Left colon (tissue), 2 donors: ENCODE data around the gene GSG1L2. TPM values are rescaled to one million over a fixed set of nuclear protein-coding genes. Genes with fewer than 3 reads are reported as not detected.

Experiments
- ATAC-seq: fragments of 200-7000 bp; cut with Tn5 transposase; one replicate; pipeline ENCODE4 v1.9.1; 2020; ENCODE audit warnings: mild to moderate bottlenecking, moderate library complexity
- DNase-seq, 2 donors: peaks; one replicate each; pipeline ENCODE4 v3.0.0-alpha.2; 2020
- intact Hi-C, 2 donors: fragments of 100-400 bp; cut with DNase I in 1 of 2; cut with micrococcal nuclease in 1 of 2; formaldehyde crosslinking; loops; one replicate each; pipeline versions ENCODE4 v1.11.2 to v1.14.0; 2022; cut with DNase I, micrococcal nuclease
- total RNA-seq, 2 donors: library from RNA; stranded (reverse); fragmentation: NEBNext Ultra II Directional; extraction: Animal tissue kit (Norgen Biotek cat#: 25700); gene quantifications; one replicate each; pipeline ENCODE4 v1.2.1, GENCODE V29; 2021
- donor health status: DM: no; HTN: no; CAD: no.
- donor health status: DM: yes; HTN: yes; CAD: no.

The GSG1L2 gene
- total RNA-seq, 2 donors from 2014 or later = not detected

DNA sequence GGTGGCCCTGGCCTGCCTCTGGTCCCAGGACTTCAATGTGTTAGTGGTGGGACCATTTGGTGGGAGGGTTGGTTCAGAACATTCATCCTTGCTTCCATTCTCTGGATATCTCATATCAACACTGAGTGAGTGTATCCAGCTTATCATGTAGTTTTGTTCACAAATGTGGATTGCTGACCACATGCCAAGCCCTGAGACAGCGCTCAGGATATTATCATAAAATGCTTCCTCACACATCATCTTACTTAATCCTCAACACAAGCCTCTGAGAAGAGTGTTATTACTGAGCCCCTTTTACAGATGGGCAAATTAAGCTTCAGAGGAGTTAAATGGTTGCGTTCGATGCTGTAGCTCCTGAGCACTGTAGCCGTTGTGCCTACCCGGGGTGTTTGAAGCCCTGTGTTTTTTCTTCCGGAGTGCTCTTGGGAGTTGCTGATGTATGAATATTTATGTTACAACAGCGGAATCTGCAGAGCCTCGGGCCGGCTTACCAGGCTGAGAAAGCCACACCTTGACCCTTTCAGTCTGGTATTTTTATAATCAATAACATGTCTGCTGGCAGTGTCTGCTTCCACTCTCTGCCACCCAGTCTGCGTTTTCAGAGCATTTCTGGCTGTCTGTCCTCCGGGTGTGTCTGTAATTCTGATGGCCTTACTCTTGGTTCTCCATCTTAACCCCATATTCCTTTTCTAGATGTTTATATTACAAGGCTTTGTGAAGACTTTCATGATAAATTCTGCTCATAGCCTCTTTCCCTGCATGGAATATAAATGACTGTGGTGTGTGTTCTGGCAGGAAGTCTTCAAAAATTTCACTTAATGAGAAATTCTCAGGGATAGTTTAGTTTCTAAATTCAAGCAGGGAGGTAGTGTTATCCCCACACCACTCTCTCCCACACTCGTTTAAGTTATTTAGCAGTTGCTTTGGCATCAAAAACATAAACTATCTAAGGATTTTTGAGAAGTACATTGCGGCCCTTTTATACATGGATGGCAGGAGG, 6.7 kb upstream of the GSG1L2 start:
- intact Hi-C loops = no loop called here
- ATAC-seq = no peak
- DNase-seq = no peak

DNA sequence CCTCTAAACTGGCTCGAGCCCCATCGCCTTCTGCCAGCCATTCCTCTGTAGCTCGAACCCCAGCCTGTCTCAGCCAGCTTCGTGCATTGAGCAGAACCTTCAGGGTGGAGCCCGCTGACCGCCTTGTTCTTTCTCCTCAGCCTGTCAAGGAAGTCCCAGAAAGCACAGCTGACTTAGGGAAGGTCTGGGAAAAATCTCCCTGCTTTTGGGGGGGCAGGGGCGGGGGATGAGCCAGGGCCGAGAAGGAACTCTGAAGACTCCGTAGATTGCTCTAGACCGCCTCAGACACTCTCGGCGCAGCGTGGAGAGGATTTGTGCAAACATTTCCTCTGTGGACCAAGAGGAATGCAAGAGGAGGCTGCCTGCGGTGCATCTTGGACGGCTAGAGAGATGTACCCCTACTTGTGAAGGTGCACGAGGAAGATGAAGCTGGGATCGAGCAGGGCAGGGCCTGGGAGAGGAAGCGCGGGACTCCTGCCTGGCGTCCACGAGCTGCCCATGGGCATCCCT, 3.8 kb upstream of the GSG1L2 start, which contains the start of gene GLP2R:
Gene GLP2R (plus strand): TSS at position 284 of the 510 bp plus-strand sequence. CDS start 140 bp downstream, at position 424.
- no peak for DNase-seq
- ATAC-seq = no peak

GRCh38 chr17:9824797-9825338, 3.0 kb upstream of the GSG1L2 start:
- DNase-seq (no peak), ATAC-seq (no peak)
- intact Hi-C loops = no loop called here

More for the DNA sequence above, 3.8 kb upstream of the GSG1L2 start, which contains the start of gene GLP2R:
- intact Hi-C loops = no loop called here

- intact Hi-C loops = no loop called here
- no peak for ATAC-seq
- no peak for DNase-seq
These were observed 2.2 kb upstream of the GSG1L2 start for GRCh38 chr17:9824094-9824493.

DNA sequence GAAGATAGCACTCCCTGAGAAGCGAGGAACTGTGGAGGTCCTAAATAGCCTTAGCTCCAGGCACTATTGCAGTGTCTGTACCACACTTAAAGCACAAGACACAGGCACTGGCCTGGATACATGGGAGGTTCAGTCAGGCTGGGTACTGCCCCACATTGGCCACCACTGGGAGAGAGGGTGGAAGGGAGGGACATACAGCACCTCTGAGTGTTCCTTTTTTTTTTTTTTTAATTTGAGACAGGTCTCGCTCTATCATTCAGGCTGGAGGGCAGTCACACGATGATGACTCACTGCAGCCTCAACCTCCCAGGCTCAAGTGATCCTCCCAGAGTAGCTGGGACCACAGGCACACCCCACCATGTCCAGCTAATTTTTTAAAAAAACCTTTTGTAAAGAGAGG, 1.4 kb downstream of the GSG1L2 start:
- ATAC-seq = no peak
- no peak for DNase-seq
- intact Hi-C loops = no loop called here

- intact Hi-C loops = no loop called here
- DNase-seq (no peak), ATAC-seq (no peak)
These were observed 3.1 kb downstream of the GSG1L2 start for GRCh38 chr17:9818760-9819159.

DNA sequence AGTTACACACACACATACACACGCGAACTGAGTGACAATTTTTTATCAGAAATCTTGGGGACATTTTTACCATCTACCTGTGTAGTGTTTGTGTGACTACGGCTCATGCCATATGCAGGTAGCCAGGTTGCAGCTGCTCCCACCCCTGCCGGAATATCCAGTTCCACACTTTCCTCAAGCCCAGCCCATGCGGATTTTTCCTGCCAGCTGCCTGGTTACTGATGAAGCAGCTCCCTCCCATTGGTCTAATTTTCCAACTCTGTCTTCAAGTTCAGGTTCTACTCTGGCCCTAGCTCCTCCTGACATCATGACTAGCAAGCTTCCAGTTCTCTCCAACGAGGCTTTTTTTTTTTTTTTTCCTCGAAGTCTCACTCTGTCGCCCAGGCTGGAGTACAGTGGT, 4.8 kb downstream of the GSG1L2 start:
- intact Hi-C loops = no loop called here
- ATAC-seq = peak; percentile 56
- no peak for DNase-seq

GRCh38 chr17:9816472-9816871, 5.4 kb downstream of the GSG1L2 start:
- ATAC-seq (no peak), DNase-seq (no peak)
- intact Hi-C loops = no loop called here

GRCh38 chr17:9814337-9814945, 7.4 kb downstream of the GSG1L2 start:
- ATAC-seq (no peak), DNase-seq (no peak)
- intact Hi-C loops = no loop called here

DNA sequence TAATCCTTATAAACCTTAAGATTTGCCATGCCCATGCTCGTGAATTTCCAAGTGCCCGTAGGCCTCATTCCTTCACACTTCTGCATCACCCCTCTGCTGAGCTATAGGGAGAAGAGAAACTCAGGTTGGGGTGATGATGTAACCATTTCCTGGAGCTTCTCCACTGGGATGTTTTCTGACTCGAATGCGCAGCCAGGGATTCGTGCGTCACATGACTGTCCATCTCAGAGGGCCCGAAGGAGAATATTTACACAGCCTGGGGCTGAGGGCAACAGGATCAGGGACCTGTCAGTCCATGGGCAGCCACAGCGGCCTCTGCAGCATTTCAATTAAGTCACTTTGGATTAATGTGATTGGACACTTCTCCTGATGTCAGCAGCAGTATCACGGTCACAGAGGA, 8.7 kb downstream of the GSG1L2 start:
- DNase-seq (no peak), ATAC-seq (no peak)
- intact Hi-C loops = no loop called here

DNA sequence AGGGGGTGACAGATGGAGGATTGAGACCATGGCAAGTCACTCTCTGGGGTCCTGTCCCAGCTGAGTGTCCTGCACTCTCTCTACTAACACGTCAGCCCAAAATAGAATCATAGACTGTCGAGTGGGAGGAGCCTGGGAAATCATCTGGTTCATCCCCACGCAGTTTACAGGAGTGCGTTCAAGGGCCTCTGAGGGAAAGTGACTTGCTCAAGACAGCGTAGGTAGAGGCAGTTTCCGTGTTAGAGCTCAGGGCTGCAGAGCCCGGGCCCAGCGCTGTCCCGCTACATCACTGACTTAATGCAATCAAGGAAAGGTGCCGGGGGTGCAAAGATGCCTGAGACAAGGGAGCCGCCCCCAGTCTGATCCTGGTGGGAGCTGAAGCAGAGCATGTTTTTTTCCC, 10.3 kb downstream of the GSG1L2 start:
- DNase-seq (no peak), ATAC-seq (no peak)
- intact Hi-C loops = no loop called here

- intact Hi-C loops = no loop called here
- ATAC-seq = no peak
- no peak for DNase-seq
These were observed 10.8 kb downstream of the GSG1L2 start for GRCh38 chr17:9811086-9811485.

DNA sequence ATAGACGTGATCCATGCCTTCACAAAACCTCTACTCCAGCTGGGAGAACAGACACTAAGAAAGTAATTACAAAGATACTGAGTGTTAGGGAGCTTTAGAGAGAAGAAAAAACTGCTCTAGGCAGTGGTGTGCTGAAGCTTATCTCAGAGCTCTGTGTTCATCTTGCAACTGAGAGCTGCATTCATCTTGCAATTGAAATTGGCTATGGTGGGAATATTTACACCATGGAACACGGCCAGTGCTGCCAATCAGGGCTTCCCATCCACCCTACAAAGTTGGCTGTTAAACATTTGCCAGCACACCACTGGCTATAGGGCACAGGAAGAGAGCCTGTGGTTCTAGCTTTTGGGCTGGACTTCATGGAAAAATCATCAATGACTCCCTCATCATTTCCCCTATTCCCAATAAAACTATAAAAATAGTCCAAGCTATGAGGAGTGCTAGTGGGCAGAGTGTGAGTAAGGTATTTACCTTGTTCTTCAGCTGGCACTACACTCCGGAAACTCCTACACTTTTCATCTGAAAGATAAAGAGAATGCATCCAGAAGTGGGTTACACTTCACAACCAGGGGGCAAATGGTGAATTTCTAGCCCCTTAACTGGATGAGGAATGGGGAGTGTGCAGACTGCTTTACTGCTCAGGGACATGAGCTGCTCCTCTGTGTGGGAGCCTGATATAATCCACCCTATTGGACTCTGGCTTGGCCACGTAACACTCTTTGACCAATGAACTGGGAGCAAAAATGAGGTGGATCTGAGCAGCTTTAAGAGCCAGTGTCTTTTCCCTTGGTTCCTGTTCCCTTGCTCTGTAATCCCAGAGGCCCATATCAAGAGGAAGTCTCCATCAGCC, 11.6 kb downstream of the GSG1L2 start:
- ATAC-seq (no peak), DNase-seq (no peak)
- intact Hi-C loops = no loop called here

DNA sequence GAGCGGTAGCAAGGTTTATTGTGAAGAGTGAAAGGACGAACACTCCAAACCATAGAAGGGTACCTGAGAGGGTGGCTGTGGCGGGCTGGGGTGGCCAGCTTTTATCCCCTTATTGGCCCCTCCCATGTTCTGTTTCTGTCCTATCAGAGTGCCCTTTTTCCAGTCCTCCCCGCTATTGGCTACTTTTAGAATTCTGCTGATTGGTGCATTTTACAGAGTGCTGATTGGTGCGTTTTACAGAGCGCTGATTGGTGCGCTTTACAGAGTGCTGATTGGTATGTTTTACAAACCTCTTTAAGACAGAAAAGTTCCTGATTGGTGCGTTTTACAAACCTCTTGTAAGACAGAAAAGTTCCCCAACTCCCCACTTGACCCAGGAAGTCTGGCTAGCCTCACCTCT, 12.5 kb downstream of the GSG1L2 start:
- no peak for ATAC-seq
- intact Hi-C loops = loop anchor here in 1 of 2 donors (10.0 kb wide), 1 partner anchor 75 kb away; no protein-coding TSS in a partner anchor
- no peak for DNase-seq

GRCh38 chr17:9806699-9807098, 15.2 kb downstream of the GSG1L2 start:
- intact Hi-C loops = loop anchor here in 1 of 2 donors (10.0 kb wide), 1 partner anchor 78 kb away; no protein-coding TSS in a partner anchor
- DNase-seq = no peak
- ATAC-seq = no peak

- DNase-seq = no peak
- intact Hi-C loops = loop anchor here in 1 of 2 donors (10.0 kb wide), 1 partner anchor 79 kb away; no protein-coding TSS in a partner anchor
- no peak for ATAC-seq
These were observed 16.1 kb downstream of the GSG1L2 start for GRCh38 chr17:9805769-9806168.

DNA sequence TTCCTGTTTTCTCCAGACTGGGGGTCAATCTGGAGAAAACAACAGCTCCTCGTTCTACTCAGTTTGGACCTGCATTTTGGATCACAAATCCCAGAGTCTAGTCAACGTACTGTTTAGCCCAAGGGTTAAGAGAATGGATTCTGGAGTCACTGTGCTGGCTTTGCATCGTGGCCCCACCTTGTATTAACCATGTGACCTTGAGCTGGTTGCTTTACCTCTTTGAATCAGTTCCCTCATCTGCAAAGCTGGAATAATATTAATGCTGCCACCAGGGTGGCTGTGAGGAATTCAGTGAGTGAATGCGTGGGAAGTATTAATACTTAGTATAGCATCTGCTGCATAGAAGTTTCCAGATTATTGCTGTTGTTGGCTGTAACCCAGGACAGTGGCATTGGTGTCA, 19.2 kb downstream of the GSG1L2 start:
- DNase-seq (no peak), ATAC-seq (no peak)
- intact Hi-C loops = loop anchor here in 1 of 2 donors (10.0 kb wide), 1 partner anchor 82 kb away; no protein-coding TSS in a partner anchor

DNA sequence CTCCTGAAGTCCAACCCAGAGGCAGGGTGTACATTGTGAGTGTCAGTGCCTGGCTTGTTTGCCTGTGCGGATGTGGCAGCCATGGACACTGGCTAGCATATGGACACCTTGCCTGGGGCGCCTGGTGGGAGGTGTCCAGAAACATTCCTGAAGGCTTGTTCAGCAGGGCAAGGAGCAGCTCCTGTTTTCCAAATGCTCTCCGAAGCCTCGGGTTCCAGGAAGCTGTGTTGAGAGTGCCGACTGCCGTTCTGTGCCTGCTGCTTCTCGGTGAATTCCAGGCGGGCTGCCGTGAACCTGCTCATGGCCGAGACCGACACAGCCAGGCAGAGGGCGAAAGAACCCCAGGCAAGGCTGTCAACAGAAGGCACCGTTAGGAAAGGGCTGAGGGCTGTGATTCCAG, 19.6 kb downstream of the GSG1L2 start:
- intact Hi-C loops = loop anchor here in 1 of 2 donors (10.0 kb wide), 1 partner anchor 83 kb away; no protein-coding TSS in a partner anchor
- no peak for DNase-seq
- ATAC-seq = no peak
